ENCODE results near the gene DDHD1.
"Not testable (repeated sequence)": the region's sequence is repeated elsewhere in the genome, so short reads cannot be mapped to it uniquely, and the experiment has no call there.

The DDHD1 gene

GRCh38 chr14:53103636-53104340 is 49.3 kb downstream of the DDHD1 start:
- DNase-seq = no peak

- no peak for DNase-seq
Measured at GRCh38 chr14:53093206-53093605, 59.9 kb downstream of the DDHD1 start.

- DNase-seq = no peak
Measured at GRCh38 chr14:53090853-53091252, 62.3 kb downstream of the DDHD1 start.

GRCh38 chr14:53084954-53085353 is 68.2 kb downstream of the DDHD1 start:
- not testable (repeated sequence) for DNase-seq

- no peak for DNase-seq
Measured at GRCh38 chr14:53064475-53064874, 88.6 kb downstream of the DDHD1 start.

- no peak for DNase-seq
Measured at GRCh38 chr14:53062856-53063255, 90.3 kb downstream of the DDHD1 start.

- DNase-seq = no peak
Measured at GRCh38 chr14:53060046-53060445, 93.1 kb downstream of the DDHD1 start.

GRCh38 chr14:53055003-53055402 is 98.1 kb downstream of the DDHD1 start:
- DNase-seq = no peak

GRCh38 chr14:53054457-53054856 is 98.7 kb downstream of the DDHD1 start:
- no peak for DNase-seq

GRCh38 chr14:53048631-53049030 is 104.5 kb downstream of the DDHD1 start:
- no peak for DNase-seq

- DNase-seq = no peak
Measured at GRCh38 chr14:53047307-53048069, 105.6 kb downstream of the DDHD1 start.

GRCh38 chr14:53044486-53044885 is 108.6 kb downstream of the DDHD1 start:
- DNase-seq = no peak

- DNase-seq = no peak
Measured at GRCh38 chr14:53043027-53043581, 110.0 kb downstream of the DDHD1 start.

- DNase-seq = no peak
Measured at GRCh38 chr14:53042480-53042879, 110.6 kb downstream of the DDHD1 start.

GRCh38 chr14:53041067-53041466 is 112.1 kb downstream of the DDHD1 start:
- DNase-seq = no peak

- no peak for DNase-seq
Measured at GRCh38 chr14:53038629-53039028, 114.5 kb downstream of the DDHD1 start.

GRCh38 chr14:53037016-53037415 is 116.1 kb downstream of the DDHD1 start:
- no peak for DNase-seq

- no peak for DNase-seq
Measured at GRCh38 chr14:53035336-53036210, 117.5 kb downstream of the DDHD1 start.

GRCh38 chr14:53034688-53035230 is 118.4 kb downstream of the DDHD1 start:
- no peak for DNase-seq

GRCh38 chr14:53034036-53034435 is 119.1 kb downstream of the DDHD1 start:
- DNase-seq = no peak

- DNase-seq = no peak
Measured at GRCh38 chr14:53032838-53033390, 120.2 kb downstream of the DDHD1 start.

- no peak for DNase-seq
Measured at GRCh38 chr14:53032161-53032803, 120.8 kb downstream of the DDHD1 start.
